ENCODE data around the gene DYRK1B. TPM values are rescaled to one million over a fixed set of nuclear protein-coding genes. Genes with fewer than 3 reads are reported as not detected.

DYRK1B gene
- total and polyA plus RNA-seq, 3 experiments from 2014 or later: 7.9 to 15.3 (median 9.1) TPM

DNA sequence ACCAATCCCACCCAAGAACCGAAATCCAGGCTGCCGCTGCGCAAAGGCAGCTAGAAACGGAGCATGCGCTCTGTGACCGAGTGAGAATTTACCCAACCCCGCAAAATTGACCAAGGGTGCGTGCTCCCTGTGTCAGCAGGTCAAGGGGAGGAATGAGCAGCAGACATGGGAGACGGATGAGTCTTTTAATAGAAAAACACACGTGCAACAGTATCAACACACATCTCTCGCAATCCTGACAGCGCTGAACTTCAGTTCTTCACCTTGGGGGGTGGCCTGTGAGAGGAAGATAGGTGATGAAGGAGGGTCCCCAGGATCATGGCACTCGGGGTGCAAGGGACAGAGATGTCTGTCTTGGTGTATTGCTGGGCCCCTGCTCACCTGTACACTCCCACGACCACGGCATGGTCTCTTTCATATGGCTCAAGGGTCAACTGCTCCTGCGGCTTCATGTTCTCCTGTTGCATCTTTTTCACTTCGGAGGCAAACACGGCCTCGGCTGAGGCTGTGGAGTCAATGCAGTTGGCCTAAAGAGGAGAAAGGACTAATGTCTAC is 402 bp upstream of the DYRK1B start:
- Mint-ChIP-seq H3K4me3 (peak overlapping the region; percentile 49 to 95 (median 73)), H3K36me3 (peaks cover 16 to 69% (median 19%) of the 10 kb centered on the region in 3 donors), H3K4me1 (peaks cover 25 to 40% (median 28%) of the 10 kb centered on the region in 3 donors), H3K9me3 (no peaks in the 10 kb centered on the region), H3K27me3 (no peaks in the 10 kb centered on the region), H3K27ac (peak overlapping the region; percentile 38 to 98 (median 92))
- Histone ChIP-seq H3K36me3 (ENCODE audit: insufficient read depth, low read length) (peaks cover 43% of the 10 kb centered on the region), H3K4me3 (ENCODE audit: low read length) (no peak overlapping the region), H3K4me1 (ENCODE audit: insufficient read depth, low read length) (peaks cover 19% of the 10 kb centered on the region), H3K9me3 (ENCODE audit: low read length) (no peaks in the 10 kb centered on the region), H3K27ac (ENCODE audit: low read depth, low read length) (peak overlapping the region; percentile 97), H3K27me3 (ENCODE audit: insufficient read depth, low read length, poor library complexity, severe bottlenecking) (no peaks in the 10 kb centered on the region)
- no peak for DNase-seq
- POLR2A ChIA-PET: interaction anchor here (0.5 to 1.7 kb wide), 9 partner anchors 10 to 501 kb away, joined by 3 to 26 read pairs (median 5); partner anchors contain the start of genes FBL, PSMC4, RPS16 and ZNF546
- CTCF ChIA-PET: interaction anchor here (1.7 to 2.1 kb wide), 4 partner anchors 9 to 136 kb away, joined by 6 to 27 read pairs (median 10); partner anchors contain the start of genes FBL and PSMC4

DNA sequence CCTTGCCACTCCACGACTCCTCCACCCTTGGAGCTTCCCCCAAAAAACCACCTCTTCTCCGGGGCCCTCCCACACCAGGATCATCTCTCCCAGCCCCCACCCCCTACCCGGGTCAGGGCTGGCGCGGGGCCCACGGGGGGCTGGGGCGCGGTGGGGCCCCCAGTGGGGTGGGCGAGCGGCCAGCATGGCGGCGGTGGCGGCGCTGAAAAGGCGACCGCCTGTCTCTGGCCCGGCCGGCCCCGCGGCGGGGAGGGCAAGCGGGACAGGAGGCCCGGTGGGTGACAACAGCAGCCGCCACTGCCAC is 850 bp downstream of the DYRK1B start:
- ChIA-PET CTCF (interaction anchor here (1.0 to 2.1 kb wide), 6 partner anchors 8 to 137 kb away, joined by 3 to 27 read pairs (median 6); partner anchors contain the start of genes FBL and PSMC4), POLR2A (interaction anchor here (0.6 to 1.7 kb wide), 6 partner anchors 9 to 452 kb away, joined by 3 to 26 read pairs (median 8); partner anchors contain the start of genes FBL, PSMC4, RPS16 and ZNF546)
- H3K36me3 ChIP-seq (ENCODE audit: insufficient read depth, low read length): peaks cover 38% of the 10 kb centered on the region
- H3K4me1 ChIP-seq (ENCODE audit: insufficient read depth, low read length): peaks cover 19% of the 10 kb centered on the region
- peak overlapping the region; percentile 70 to 96 (median 94) for H3K27ac Mint-ChIP-seq
- H3K4me3 Mint-ChIP-seq: peak overlapping the region; percentile 80 to 91 (median 85)
- peaks cover 16 to 70% (median 18%) of the 10 kb centered on the region in 3 donors for H3K36me3 Mint-ChIP-seq
- H3K4me3 ChIP-seq (ENCODE audit: low read length): peak overlapping the region; percentile 96
- H3K4me1 Mint-ChIP-seq: peaks cover 35 to 49% (median 37%) of the 10 kb centered on the region in 3 donors
- H3K27ac ChIP-seq (ENCODE audit: low read depth, low read length): peak overlapping the region; percentile 97
- H3K27me3 ChIP-seq (ENCODE audit: insufficient read depth, low read length, poor library complexity, severe bottlenecking): no peaks in the 10 kb centered on the region
- DNase-seq: no peak
- H3K27me3 Mint-ChIP-seq: no peaks in the 10 kb centered on the region
- H3K9me3 ChIP-seq (ENCODE audit: low read length): no peaks in the 10 kb centered on the region
- H3K9me3 Mint-ChIP-seq: no peaks in the 10 kb centered on the region

DNA sequence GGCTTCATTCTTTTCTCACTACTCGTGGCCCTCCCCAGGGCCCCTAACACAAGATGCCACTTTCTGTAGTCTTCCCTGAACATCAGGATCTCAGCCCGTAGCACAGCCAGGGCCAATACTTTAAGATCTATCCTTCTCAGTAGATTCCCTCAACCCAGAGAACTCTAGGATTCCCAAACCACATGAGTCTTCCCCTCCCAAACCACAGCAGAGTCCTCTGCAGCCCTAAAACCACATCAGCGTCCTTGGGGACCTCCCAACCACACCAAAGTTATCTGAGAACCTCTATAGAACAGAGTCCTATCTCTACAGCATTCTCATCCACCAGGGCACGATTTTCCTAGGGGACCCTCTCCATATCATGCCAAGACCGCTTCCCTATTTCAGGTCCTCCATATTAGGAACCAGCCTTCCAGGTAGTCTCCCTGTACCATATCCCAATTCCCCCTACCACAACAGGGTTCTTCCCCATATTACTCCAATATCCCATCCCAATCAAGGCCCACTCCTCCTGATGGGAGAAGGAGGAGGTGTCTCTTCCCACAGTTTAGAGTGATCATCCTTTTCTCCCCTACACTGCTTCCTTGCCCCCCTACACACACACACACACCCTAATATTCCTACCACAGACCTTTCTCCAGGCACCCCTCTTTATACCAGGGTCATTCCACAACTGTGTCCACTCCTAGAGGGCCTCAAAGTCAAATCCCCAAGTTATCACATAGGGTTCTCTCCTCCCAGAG is 1.4 kb downstream of the DYRK1B start:
- H3K27ac ChIP-seq (ENCODE audit: low read depth, low read length): peak overlapping the region; percentile 97
- Mint-ChIP-seq H3K27ac (peak overlapping the region; percentile 70 to 96 (median 94)), H3K4me1 (peaks cover 37 to 55% (median 39%) of the 10 kb centered on the region in 3 donors), H3K36me3 (peaks cover 13 to 70% (median 15%) of the 10 kb centered on the region in 3 donors), H3K27me3 (no peaks in the 10 kb centered on the region), H3K9me3 (no peaks in the 10 kb centered on the region), H3K4me3 (peak overlapping the region; percentile 80 to 91 (median 83))
- H3K4me1 ChIP-seq (ENCODE audit: insufficient read depth, low read length): peaks cover 22% of the 10 kb centered on the region
- POLR2A ChIA-PET: no interaction called here
- peaks cover 34% of the 10 kb centered on the region for H3K36me3 ChIP-seq (ENCODE audit: insufficient read depth, low read length)
- peak in 2 of 5 donors; percentile 25 to 33 for DNase-seq
- peak overlapping the region; percentile 96 for H3K4me3 ChIP-seq (ENCODE audit: low read length)
- no peaks in the 10 kb centered on the region for H3K27me3 ChIP-seq (ENCODE audit: insufficient read depth, low read length, poor library complexity, severe bottlenecking)
- CTCF ChIA-PET: interaction anchor here (1.8 to 2.1 kb wide), 3 partner anchors 11 to 40 kb away, joined by 6 to 27 read pairs (median 6); partner anchors contain the start of gene FBL
- no peaks in the 10 kb centered on the region for H3K9me3 ChIP-seq (ENCODE audit: low read length)

DNA sequence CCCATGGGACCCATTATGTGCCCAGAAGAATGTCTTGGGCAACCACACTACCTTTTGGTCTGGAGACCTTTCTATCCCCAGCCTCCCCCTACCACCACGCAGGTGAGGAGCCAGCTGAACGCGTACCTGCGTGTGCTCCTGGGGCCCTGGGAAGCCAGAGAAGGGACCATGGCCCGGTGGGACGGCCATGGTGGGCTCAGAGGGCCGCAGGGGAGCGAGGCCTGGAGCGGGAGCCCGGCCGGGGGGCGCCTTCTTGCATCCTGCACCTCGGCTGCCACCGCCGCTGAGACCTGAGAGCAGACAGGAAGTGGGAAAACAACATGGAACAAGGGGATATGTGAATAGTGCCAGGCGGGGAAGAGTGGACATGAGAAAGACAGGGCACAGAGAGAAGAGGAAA is 2.3 kb downstream of the DYRK1B start:
- DNase-seq: no peak
- H3K36me3 Mint-ChIP-seq: peaks cover 11 to 68% (median 13%) of the 10 kb centered on the region in 3 donors
- Histone ChIP-seq H3K4me1 (ENCODE audit: insufficient read depth, low read length) (peaks cover 25% of the 10 kb centered on the region), H3K27ac (ENCODE audit: low read depth, low read length) (no peak overlapping the region), H3K9me3 (ENCODE audit: low read length) (no peaks in the 10 kb centered on the region), H3K36me3 (ENCODE audit: insufficient read depth, low read length) (peaks cover 28% of the 10 kb centered on the region), H3K4me3 (ENCODE audit: low read length) (no peak overlapping the region), H3K27me3 (ENCODE audit: insufficient read depth, low read length, poor library complexity, severe bottlenecking) (no peaks in the 10 kb centered on the region)
- CTCF ChIA-PET: interaction anchor here (1.2 kb wide), 1 partner anchor 12 kb away, joined by 3 read pairs; no protein-coding TSS in a partner anchor
- POLR2A ChIA-PET: no interaction called here
- H3K27me3 Mint-ChIP-seq: no peaks in the 10 kb centered on the region
- H3K27ac Mint-ChIP-seq: peak overlapping the region; percentile 73 to 96 (median 94)
- H3K9me3 Mint-ChIP-seq: no peaks in the 10 kb centered on the region
- peaks cover 37 to 55% (median 39%) of the 10 kb centered on the region in 3 donors for H3K4me1 Mint-ChIP-seq
- peak overlapping the region; percentile 80 to 91 (median 83) for H3K4me3 Mint-ChIP-seq

DNA sequence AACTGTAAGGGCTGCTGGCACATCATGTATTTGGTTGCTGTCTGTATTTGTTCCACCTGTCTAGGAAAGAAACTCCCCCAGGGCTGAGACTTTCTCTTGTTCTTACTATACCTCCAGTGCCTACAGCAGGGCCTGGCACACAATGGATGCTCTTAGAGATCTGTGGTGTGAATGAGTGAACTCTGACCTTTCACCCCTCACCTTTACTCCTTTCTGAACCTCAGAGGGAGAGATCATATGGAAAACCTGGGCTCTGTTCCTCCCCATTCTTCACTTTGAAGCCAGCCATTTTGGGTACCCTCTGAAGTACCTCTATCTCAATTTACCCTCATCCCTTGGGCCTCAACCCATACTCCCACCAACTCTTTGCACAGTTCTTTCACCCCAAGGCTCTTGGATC is 3.1 kb downstream of the DYRK1B start:
- Mint-ChIP-seq H3K27me3 (no peaks in the 10 kb centered on the region), H3K27ac (peak overlapping the region; percentile 1 to 92 (median 63)), H3K9me3 (no peaks in the 10 kb centered on the region), H3K36me3 (peaks cover 8 to 66% (median 10%) of the 10 kb centered on the region in 3 donors), H3K4me1 (peaks cover 37 to 55% (median 39%) of the 10 kb centered on the region in 3 donors), H3K4me3 (peak overlapping the region in 4 of 7 donors; percentile 20 to 42 (median 26))
- Histone ChIP-seq H3K4me1 (ENCODE audit: insufficient read depth, low read length) (peaks cover 25% of the 10 kb centered on the region), H3K36me3 (ENCODE audit: insufficient read depth, low read length) (peaks cover 21% of the 10 kb centered on the region), H3K4me3 (ENCODE audit: low read length) (no peak overlapping the region), H3K27ac (ENCODE audit: low read depth, low read length) (no peak overlapping the region), H3K27me3 (ENCODE audit: insufficient read depth, low read length, poor library complexity, severe bottlenecking) (no peaks in the 10 kb centered on the region), H3K9me3 (ENCODE audit: low read length) (no peaks in the 10 kb centered on the region)
- ChIA-PET CTCF (interaction anchor here (1.2 kb wide), 1 partner anchor 13 kb away, joined by 3 read pairs; no protein-coding TSS in a partner anchor), POLR2A (no interaction called here)
- no peak for DNase-seq

DNA sequence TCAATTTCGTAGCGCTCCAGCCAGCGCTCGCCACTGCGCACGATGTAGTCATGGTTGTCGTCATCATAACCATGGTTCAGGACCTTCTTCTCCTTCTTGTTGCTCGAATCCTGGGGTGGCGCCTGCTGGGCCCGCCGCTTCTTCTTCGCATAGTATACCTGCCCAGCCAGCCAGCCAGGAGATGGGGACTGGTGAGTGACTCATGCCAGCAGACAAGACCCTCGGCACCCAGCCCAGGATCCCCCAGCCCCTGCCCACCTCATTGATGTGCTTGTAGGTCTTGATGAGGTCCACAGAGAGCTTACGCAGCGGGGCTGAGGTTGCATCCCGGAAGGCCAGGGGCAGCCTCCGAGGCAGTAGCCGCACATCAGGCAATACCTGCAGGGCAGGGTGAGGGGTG is 3.6 kb downstream of the DYRK1B start:
- Histone ChIP-seq H3K36me3 (ENCODE audit: insufficient read depth, low read length) (peaks cover 21% of the 10 kb centered on the region), H3K4me3 (ENCODE audit: low read length) (no peak overlapping the region), H3K9me3 (ENCODE audit: low read length) (no peaks in the 10 kb centered on the region), H3K27ac (ENCODE audit: low read depth, low read length) (no peak overlapping the region), H3K27me3 (ENCODE audit: insufficient read depth, low read length, poor library complexity, severe bottlenecking) (no peaks in the 10 kb centered on the region), H3K4me1 (ENCODE audit: insufficient read depth, low read length) (peaks cover 25% of the 10 kb centered on the region)
- Mint-ChIP-seq H3K36me3 (peaks cover 8 to 67% (median 10%) of the 10 kb centered on the region in 3 donors), H3K4me3 (peak overlapping the region in 2 of 7 donors; percentile 27 to 51), H3K27me3 (no peaks in the 10 kb centered on the region), H3K4me1 (peaks cover 37 to 55% (median 39%) of the 10 kb centered on the region in 3 donors), H3K27ac (peak overlapping the region in 4 of 8 donors; percentile 55 to 78 (median 66)), H3K9me3 (no peaks in the 10 kb centered on the region)
- CTCF ChIA-PET: interaction anchor here (1.2 kb wide), 1 partner anchor 13 kb away, joined by 3 read pairs; no protein-coding TSS in a partner anchor
- POLR2A ChIA-PET: no interaction called here
- DNase-seq: no peak

DNA sequence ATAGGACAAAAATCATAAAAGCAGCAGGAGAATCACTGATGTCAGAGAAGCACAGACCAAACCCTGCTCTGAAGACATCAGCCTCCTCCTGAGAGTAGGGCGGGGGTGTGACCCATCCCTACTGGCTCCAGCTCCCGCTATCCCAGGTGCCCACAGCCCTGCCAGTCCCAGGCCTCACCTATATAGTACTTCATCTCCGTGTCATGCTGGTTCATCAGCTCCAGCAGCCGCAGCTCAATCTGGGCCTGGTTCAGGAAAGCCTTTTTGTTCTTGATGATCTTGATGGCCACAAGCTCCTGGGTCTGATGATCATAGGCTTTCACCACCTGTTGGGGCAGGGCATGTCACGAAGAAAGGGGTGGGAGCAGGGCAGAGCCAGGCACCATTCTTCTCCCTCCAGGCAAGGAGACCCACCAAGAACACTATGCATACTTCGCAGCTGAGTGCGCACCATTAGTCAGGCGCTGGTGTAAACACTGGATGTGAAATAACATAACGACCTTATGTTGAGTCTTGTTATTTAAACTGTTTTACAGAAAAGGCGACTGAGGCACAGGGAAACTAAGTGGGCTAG is 4.2 kb downstream of the DYRK1B start:
- H3K4me1 ChIP-seq (ENCODE audit: insufficient read depth, low read length): peaks cover 30% of the 10 kb centered on the region
- H3K36me3 ChIP-seq (ENCODE audit: insufficient read depth, low read length): peaks cover 21% of the 10 kb centered on the region
- Mint-ChIP-seq H3K36me3 (peaks cover 8 to 67% (median 10%) of the 10 kb centered on the region in 3 donors), H3K4me1 (peaks cover 37 to 54% (median 39%) of the 10 kb centered on the region in 3 donors), H3K4me3 (peak overlapping the region in 1 of 7 donors; percentile 51), H3K9me3 (no peaks in the 10 kb centered on the region), H3K27me3 (no peaks in the 10 kb centered on the region), H3K27ac (peak overlapping the region in 6 of 8 donors; percentile 24 to 78 (median 58))
- H3K9me3 ChIP-seq (ENCODE audit: low read length): no peaks in the 10 kb centered on the region
- H3K27me3 ChIP-seq (ENCODE audit: insufficient read depth, low read length, poor library complexity, severe bottlenecking): no peaks in the 10 kb centered on the region
- ChIA-PET POLR2A (no interaction called here), CTCF (interaction anchor here (2.4 kb wide), 1 partner anchor 14 kb away, joined by 10 read pairs; no protein-coding TSS in a partner anchor)
- DNase-seq: no peak
- H3K4me3 ChIP-seq (ENCODE audit: low read length): no peak overlapping the region
- H3K27ac ChIP-seq (ENCODE audit: low read depth, low read length): no peak overlapping the region

Data from CD8-positive, alpha-beta memory T cell (primary cell).